Left ventricle myocardium inferior (tissue), 1 donor: ENCODE data around the gene SMKR1. TPM values are rescaled to one million over a fixed set of nuclear protein-coding genes. Genes with fewer than 3 reads are reported as not detected.

ENCODE experiments used
- DNase-seq: peaks from one replicate; pipeline ENCODE4 v3.0.0-alpha.2; 2020
- H3K27ac ChIP-seq: fragments of 200-600 bp; replicated peaks from 2 replicates; pipeline ENCODE4 v1.8.0; 2021
- H3K27me3 ChIP-seq: fragments of 200-600 bp; 2 replicates; pipeline ENCODE4 v1.8.0; 2021; ENCODE audit warnings: low read depth
- H3K36me3 ChIP-seq: fragments of 200-600 bp; 2 replicates; pipeline ENCODE4 v1.8.0; 2021
- H3K4me1 ChIP-seq: fragments of 200-600 bp; 2 replicates; pipeline ENCODE4 v1.8.0; 2021
- H3K4me3 ChIP-seq: fragments of 200-600 bp; 2 replicates; pipeline ENCODE4 v1.8.0; 2021; ENCODE audit warnings: mild to moderate bottlenecking, moderate library complexity
- H3K9me3 ChIP-seq: fragments of 200-600 bp; replicated peaks from 2 replicates; pipeline ENCODE4 v1.8.0; 2021
- CTCF ChIP-seq: fragments of 200-600 bp; IDR thresholded peaks from 2 replicates; pipeline ENCODE4 v1.8.0; 2021; ENCODE audit warnings: antibody characterized with exemption, mild to moderate bottlenecking, borderline replicate concordance
- intact Hi-C: fragments of 100-400 bp; cut with micrococcal nuclease; formaldehyde crosslinking; loops from one replicate; pipeline ENCODE4 v1.11.0; 2022
- total RNA-seq: library from RNA; stranded (reverse); fragmentation: NEBNext Ultra II Directional; extraction: Animal tissue kit (Norgen Biotek cat#: 25700); gene quantifications from one replicate; pipeline ENCODE4 v1.2.1, GENCODE V29; 2021
- donor health status: DM: no; HTN: yes; CAD: no; lungs with severe emphysema.

Gene SMKR1
- total RNA-seq, 1 donor from 2014 or later = not detected

- Histone ChIP-seq H3K36me3 (no peaks in the 10 kb centered on the region), H3K27me3 (no peaks in the 10 kb centered on the region), H3K4me1 (no peaks in the 10 kb centered on the region), H3K9me3 (no peaks in the 10 kb centered on the region), H3K27ac (no peak overlapping the region), H3K4me3 (no peak overlapping the region)
- TF ChIP-seq CTCF = no peak
- DNase-seq = no peak
- intact Hi-C loops = no loop called here
Observed at GRCh38 chr7:129493555-129493954, 8.8 kb upstream of the SMKR1 start.

DNA sequence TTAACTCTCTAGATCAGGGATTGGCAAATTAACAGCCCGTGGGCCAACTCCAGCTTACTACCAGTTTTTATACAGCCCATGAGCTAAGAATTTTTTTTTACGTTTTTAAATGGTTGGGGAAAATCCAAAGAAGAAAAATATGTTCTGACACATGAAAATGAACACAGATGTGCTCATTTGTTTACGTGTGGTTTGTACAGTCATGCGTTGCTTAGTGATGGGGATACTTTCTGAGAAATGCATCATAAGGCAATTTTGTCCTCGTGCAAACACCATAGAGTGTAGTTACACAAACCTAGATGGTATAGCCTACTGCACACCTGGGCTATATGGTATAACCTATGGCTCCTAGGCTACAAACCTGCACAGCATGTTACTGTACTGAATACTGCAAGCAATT lies 8.3 kb upstream of the SMKR1 start:
- Histone ChIP-seq H3K27me3 (no peaks in the 10 kb centered on the region), H3K9me3 (no peaks in the 10 kb centered on the region), H3K36me3 (no peaks in the 10 kb centered on the region), H3K27ac (no peak overlapping the region), H3K4me3 (no peak overlapping the region), H3K4me1 (no peaks in the 10 kb centered on the region)
- intact Hi-C loops = no loop called here
- DNase-seq = no peak
- TF ChIP-seq CTCF = no peak

- no peaks in the 10 kb centered on the region for H3K27me3 ChIP-seq
- H3K36me3 ChIP-seq = no peaks in the 10 kb centered on the region
- no peaks in the 10 kb centered on the region for H3K9me3 ChIP-seq
- H3K4me1 ChIP-seq = no peaks in the 10 kb centered on the region
- H3K27ac ChIP-seq = no peak overlapping the region
- no peak for TF ChIP-seq CTCF
- no peak overlapping the region for H3K4me3 ChIP-seq
- intact Hi-C loops = no loop called here
- no peak for DNase-seq
Observed at GRCh38 chr7:129495987-129496386, 6.3 kb upstream of the SMKR1 start.

- no peak for DNase-seq
- intact Hi-C loops = no loop called here
- Histone ChIP-seq H3K4me3 (no peak overlapping the region), H3K36me3 (no peaks in the 10 kb centered on the region), H3K9me3 (no peaks in the 10 kb centered on the region), H3K4me1 (no peaks in the 10 kb centered on the region), H3K27me3 (peaks cover 6% of the 10 kb centered on the region), H3K27ac (no peak overlapping the region)
- no peak for TF ChIP-seq CTCF
Observed at GRCh38 chr7:129496653-129497052, 5.7 kb upstream of the SMKR1 start.

DNA sequence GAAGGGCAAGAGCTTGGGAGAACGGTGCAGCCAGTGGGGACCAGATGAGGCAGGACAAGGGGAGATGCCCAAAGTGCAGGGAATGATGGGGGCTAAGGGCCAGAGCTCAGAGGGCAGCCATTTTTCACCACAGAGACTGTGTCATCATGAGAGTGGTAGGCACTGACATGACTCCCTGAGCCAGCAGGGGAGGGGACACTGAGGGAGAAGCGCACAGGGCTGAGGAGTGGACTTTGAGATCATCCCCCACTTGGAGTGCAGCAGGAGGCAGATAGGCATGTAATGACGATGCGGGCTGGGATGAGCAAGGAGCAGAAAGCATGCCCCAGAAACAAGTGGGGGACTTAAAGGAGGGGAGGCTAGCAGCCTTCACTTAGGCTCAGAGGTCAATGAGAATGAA lies 5.2 kb upstream of the SMKR1 start:
- peaks cover 11% of the 10 kb centered on the region for H3K27me3 ChIP-seq
- TF ChIP-seq CTCF = no peak
- H3K4me3 ChIP-seq = no peak overlapping the region
- H3K4me1 ChIP-seq = no peaks in the 10 kb centered on the region
- H3K27ac ChIP-seq = no peak overlapping the region
- H3K36me3 ChIP-seq = no peaks in the 10 kb centered on the region
- intact Hi-C loops = no loop called here
- DNase-seq = no peak
- H3K9me3 ChIP-seq = no peaks in the 10 kb centered on the region

GRCh38 chr7:129498021-129498420 lies 4.3 kb upstream of the SMKR1 start:
- TF ChIP-seq CTCF = no peak
- intact Hi-C loops = no loop called here
- Histone ChIP-seq H3K27ac (no peak overlapping the region), H3K4me1 (peaks cover 9% of the 10 kb centered on the region), H3K27me3 (peaks cover 20% of the 10 kb centered on the region), H3K4me3 (no peak overlapping the region), H3K9me3 (no peaks in the 10 kb centered on the region), H3K36me3 (no peaks in the 10 kb centered on the region)
- DNase-seq = no peak
